GM12873 (cell line): ENCODE data around the gene CD101.

Experiments used
- TF ChIP-seq, protein P1 (sequence below): IDR thresholded peaks from 2 replicates; pipeline ENCODE4 v1.5.1; 2012; ENCODE audit warnings: low read depth, mild to moderate bottlenecking, moderate library complexity, low read length, control low read depth; ENCODE audit not compliant: insufficient read depth; ENCODE audit errors: missing control alignments

CD101 gene

DNA sequence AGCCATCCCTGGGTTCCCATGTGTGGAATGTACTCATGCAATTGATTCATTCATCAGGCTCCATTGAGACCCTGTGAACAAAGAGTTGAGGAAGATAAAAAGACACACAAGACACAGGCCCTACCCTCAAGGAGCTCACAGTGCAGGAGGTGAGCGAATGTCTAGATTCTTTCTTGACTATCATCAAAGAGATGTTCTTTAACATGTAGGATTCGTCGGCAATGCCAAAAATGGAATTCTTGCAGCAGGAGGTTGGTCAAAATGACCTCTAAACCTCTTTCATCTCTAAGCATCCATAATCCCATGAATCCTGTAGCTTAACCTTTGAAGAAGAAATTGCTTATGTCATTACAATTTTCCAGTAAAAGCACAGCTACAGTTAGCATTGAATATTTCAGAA lies 30.7 kb downstream of the CD101 start:
- TF ChIP-seq, protein P1, sequence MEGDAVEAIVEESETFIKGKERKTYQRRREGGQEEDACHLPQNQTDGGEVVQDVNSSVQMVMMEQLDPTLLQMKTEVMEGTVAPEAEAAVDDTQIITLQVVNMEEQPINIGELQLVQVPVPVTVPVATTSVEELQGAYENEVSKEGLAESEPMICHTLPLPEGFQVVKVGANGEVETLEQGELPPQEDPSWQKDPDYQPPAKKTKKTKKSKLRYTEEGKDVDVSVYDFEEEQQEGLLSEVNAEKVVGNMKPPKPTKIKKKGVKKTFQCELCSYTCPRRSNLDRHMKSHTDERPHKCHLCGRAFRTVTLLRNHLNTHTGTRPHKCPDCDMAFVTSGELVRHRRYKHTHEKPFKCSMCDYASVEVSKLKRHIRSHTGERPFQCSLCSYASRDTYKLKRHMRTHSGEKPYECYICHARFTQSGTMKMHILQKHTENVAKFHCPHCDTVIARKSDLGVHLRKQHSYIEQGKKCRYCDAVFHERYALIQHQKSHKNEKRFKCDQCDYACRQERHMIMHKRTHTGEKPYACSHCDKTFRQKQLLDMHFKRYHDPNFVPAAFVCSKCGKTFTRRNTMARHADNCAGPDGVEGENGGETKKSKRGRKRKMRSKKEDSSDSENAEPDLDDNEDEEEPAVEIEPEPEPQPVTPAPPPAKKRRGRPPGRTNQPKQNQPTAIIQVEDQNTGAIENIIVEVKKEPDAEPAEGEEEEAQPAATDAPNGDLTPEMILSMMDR = no peak

DNA sequence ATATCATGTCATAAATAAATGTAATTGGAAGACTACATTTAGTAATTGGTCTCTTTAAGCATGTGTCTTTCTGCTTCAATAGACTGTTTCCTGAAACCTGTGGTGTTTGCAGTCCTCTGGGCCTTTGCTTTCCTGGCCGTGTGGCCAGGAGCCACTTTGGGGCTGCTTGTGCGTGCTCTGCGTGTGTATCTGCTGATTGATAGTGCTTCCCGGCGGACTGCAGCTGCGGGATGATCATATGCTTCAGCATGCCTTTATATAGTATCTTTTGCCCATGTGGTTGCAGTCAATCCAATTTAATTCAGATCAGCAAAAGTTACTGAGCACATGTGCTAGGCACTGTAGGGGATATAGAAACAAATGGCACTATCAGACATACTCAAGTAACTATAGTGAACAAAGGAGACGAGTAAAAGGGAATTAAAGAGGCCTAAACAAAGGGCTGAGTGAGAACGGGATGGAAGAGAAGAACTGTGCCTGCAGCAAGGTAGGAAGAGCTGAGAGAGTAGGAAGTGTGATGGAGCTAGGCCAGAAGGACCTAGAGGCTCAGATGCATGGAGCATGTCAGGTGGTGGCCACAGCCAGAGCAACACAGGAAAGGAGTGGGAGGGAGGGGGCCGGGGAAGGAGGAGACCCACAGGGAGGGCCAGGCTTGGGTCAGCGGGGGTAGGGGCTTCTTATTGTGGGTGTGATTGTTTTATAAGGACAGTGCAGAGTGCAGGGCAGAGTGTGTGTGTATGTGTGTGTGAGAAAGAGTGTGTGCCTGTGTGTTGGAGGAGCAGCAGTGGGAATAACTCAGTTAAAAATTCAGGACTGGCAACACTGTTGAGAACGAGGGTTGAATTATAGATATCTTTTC lies 31.4 kb downstream of the CD101 start:
- TF ChIP-seq, protein P1 = no peak

DNA sequence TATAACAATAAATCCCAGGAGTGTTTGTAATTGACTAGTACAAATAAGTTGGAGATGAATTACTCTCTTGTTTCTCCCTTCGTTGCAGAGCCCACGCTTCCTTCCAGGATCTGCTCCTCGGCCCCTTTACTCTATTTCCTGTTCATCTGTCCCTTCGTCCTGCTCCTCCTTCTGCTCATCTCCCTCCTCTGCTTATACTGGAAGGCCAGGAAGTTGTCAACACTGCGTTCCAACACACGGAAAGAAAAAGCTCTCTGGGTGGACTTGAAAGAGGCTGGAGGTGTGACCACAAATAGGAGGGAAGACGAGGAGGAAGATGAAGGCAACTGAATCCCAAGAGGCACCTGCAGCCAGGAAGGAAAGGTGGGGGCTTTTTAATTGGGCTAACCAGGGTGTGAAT lies 32.2 kb downstream of the CD101 start:
- TF ChIP-seq, protein P1 = no peak

DNA sequence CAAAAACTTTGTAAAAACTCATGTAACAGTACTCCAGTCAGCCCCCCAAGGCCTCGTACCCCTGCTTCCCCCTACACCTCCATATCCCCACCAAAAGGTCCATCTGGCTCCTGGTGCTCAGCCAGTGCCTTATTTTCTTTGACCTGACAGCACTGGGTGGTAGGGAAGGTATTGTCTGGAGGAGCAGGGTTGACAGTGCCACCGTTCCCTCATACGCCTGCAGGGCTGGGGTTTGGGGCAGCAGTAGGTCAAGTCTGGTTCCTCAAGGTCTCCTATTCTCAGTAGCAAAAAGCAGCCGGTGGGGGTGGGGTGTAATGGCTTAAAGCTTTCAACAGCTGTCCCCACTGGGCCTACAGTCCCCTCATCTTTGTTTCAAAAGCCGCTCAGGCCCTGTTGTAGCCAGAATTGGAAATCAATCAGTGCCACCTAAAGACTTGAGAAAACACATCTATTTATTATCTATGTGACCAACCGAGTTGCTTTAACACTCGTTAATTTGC lies 33.3 kb downstream of the CD101 start:
- TF ChIP-seq, protein P1 = no peak

DNA sequence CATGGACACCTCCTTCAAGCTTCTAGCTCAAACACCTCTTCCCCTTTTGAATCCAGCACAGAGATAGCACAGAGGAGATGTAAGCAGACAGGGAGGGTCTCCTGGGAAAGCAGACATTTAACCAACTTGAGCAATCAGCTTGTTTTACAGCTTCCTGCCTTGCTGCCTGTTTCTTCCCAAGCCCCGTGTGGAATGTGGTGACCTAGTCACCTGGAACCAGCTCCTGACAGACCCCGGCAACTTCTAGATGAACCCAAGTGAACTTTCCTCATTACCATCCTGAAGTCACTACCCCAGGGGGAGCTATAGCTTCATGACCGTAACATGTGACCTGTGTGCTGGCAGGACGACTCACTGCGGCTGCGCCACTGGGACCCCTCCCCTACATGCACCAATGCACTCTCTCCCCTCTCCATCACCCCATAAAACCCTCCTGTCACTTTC lies 34.5 kb downstream of the CD101 start:
- TF ChIP-seq, protein P1 = no peak

DNA sequence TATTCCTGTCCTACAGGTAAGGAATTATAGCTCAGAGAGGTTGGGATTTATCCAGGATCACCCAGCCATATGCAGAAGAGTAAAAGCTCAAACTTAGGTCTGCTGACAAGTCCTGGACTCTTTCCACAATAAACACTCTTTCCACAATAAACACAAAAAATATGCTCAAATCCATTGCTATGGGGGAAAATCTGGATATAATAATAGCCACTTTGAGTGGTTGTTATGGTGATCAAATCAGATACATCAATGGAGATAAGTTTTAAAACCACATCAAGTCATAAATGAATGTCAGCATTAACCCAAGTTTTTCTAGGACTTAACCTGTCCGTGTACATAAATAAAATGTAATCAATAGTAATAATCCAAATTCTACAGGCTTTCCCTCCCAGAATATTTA lies 36.2 kb downstream of the CD101 start:
- TF ChIP-seq, protein P1 = no peak

DNA sequence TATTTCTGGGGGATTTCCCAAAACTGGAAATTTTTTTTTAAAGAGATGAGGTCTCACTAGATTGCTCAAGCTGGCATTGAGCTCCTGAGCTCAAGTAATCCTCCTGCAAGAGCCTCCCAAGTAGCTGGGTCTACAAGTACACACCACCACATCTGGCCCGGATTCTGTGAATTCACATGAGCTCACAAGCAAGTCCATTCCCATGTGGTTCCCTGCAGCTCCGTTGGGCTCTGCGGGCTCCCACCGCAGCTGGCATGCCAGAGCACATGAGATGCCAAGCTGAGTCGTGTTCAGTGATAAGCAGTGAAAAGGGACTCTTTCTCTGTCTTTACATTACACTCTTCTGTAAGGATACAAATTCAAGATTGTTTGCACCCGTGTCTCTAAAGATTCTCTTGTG lies 36.7 kb downstream of the CD101 start:
- TF ChIP-seq, protein P1 = no peak
